ENCODE results near the gene FOXJ3.

GRCh38 chr1:42228938-42229337, 106.1 kb downstream of the FOXJ3 start:
- TF ChIP-seq CTCF (IDR thresholded peaks at IDR 0.05; ENCODE audit: insufficient read depth, low read length, poor library complexity, severe bottlenecking), result no peak
- no peak for TF ChIP-seq EZH2phosphoT487 (conservative IDR thresholded peaks at IDR 0.05; ENCODE audit: low read length)

Data from SU-DHL-6 (cell line).